Stimulated activated CD8-positive, alpha-beta memory T cell treated with anti-CD3 and anti-CD28 coated beads, Interleukin-15, amount 100 ng/mL, for 24 hours (primary cell): ENCODE data around the gene VIPR2.
"Not testable (repeated sequence)": the region's sequence is repeated elsewhere in the genome, so short reads cannot be mapped to it uniquely, and the experiment has no call there.

Experiments used
- DNase-seq: peaks from one replicate; pipeline ENCODE4 v3.0.0-alpha.2; 2020; ENCODE audit warnings: low read depth

The VIPR2 gene

GRCh38 chr7:159091041-159091440, 53.6 kb downstream of the VIPR2 start:
- DNase-seq: no peak

- DNase-seq: no peak
Observed at GRCh38 chr7:159088016-159088865, 56.4 kb downstream of the VIPR2 start.

GRCh38 chr7:159086301-159086925, 58.3 kb downstream of the VIPR2 start:
- no peak for DNase-seq

- no peak for DNase-seq
Observed at GRCh38 chr7:159084069-159084801, 60.4 kb downstream of the VIPR2 start.

- no peak for DNase-seq
Observed at GRCh38 chr7:159083698-159084068, 61.0 kb downstream of the VIPR2 start.

GRCh38 chr7:159083001-159083697, 61.5 kb downstream of the VIPR2 start:
- no peak for DNase-seq

GRCh38 chr7:159082075-159082474, 62.6 kb downstream of the VIPR2 start:
- DNase-seq: not testable (repeated sequence)

- DNase-seq: no peak
Observed at GRCh38 chr7:159078911-159079270, 65.8 kb downstream of the VIPR2 start.

GRCh38 chr7:159078193-159078910, 66.3 kb downstream of the VIPR2 start:
- no peak for DNase-seq

GRCh38 chr7:159076333-159076732, 68.3 kb downstream of the VIPR2 start:
- DNase-seq: no peak

- no peak for DNase-seq
Observed at GRCh38 chr7:159075563-159076238, 69.0 kb downstream of the VIPR2 start.

- DNase-seq: no peak
Observed at GRCh38 chr7:159071260-159071659, 73.4 kb downstream of the VIPR2 start.

GRCh38 chr7:159070431-159071148, 74.1 kb downstream of the VIPR2 start:
- DNase-seq: no peak

GRCh38 chr7:159068893-159069448, 75.7 kb downstream of the VIPR2 start:
- no peak for DNase-seq

GRCh38 chr7:159068488-159068811, 76.2 kb downstream of the VIPR2 start:
- DNase-seq: no peak

GRCh38 chr7:159067576-159068487, 76.8 kb downstream of the VIPR2 start:
- DNase-seq: no peak

- DNase-seq: no peak
Observed at GRCh38 chr7:159066816-159067575, 77.7 kb downstream of the VIPR2 start.

- no peak for DNase-seq
Observed at GRCh38 chr7:159065852-159066480, 78.7 kb downstream of the VIPR2 start.
